GM23248 (cell line): Measurements from ENCODE around the gene RPRD1B.

Experiments
- EZH2 ChIP-seq: fragments of 200-600 bp; sonication (generic); IDR thresholded peaks from 2 replicates; pipeline ENCODE4 v1.6.1; 2018; ENCODE audit warnings: antibody characterized with exemption, mild to moderate bottlenecking; ENCODE audit not compliant: insufficient read depth, poor library complexity, severe bottlenecking
- EZH2phosphoT487 ChIP-seq: fragments of 200-600 bp; sonication (generic); IDR thresholded peaks from 2 replicates; pipeline ENCODE4 v1.6.1; 2018; ENCODE audit warnings: antibody characterized with exemption, moderate library complexity, mild to moderate bottlenecking, low read depth; ENCODE audit not compliant: insufficient read depth

DNA sequence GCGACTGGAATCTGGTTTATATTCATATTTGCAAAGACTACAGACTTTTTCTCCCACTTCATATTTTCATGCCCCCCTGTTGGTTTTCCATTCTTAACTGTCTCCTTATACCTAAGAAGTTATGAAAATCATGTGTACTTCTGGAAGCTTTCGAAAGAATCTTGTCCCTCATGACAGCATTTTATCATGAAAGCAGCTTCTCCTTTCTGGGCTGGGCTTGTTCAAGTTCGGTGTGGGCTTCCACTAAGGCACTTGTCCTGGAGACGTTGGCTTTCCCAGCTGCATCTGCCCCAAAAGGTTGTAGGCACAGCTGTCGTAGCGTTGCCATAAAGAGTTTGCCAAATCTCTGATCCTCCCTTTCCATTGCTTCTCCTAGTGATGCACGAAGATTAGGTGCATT is 56.5 kb downstream of the RPRD1B start:
- TF ChIP-seq EZH2 (no peak), EZH2phosphoT487 (no peak)
